HFF-Myc (cell line): Measurements from ENCODE around the gene SETBP1.

ENCODE experiments used
- DNase-seq: peaks from one replicate; pipeline ENCODE4 v3.0.0-alpha.2; 2011; ENCODE audit warnings: low read depth; ENCODE audit errors: extremely low read depth
- H3K4me3 ChIP-seq: replicated peaks from 2 replicates; pipeline ENCODE4 v1.5.1; 2011; ENCODE audit warnings: low read depth, mild to moderate bottlenecking, control low read depth, low read length
- CTCF ChIP-seq: IDR thresholded peaks from 2 replicates; pipeline ENCODE4 v1.5.1; 2012; ENCODE audit warnings: mild to moderate bottlenecking, low read depth, low read length, control low read depth; ENCODE audit errors: missing control alignments

The SETBP1 gene

DNA sequence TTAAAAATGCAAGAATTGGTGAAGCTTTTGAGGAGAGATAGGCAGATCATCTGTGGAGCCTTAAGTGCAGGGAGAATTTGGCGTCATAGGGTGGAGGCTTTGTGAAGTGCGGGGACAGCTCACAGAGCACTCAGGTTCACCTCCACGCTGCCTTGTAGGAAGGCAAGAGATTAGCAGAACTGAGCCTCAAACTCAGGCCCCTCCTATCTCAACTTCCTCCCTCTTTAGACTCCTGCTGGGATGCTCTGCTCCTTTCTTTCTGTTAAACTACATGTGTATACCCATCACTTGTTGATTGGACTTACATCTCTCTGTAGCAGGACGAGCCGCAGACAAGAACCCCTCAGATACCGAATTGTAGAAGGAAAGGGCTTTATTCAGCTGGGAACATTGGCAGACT lies 422.2 kb downstream of the SETBP1 start:
- TF ChIP-seq CTCF = no peak
- H3K4me3 ChIP-seq = no peak overlapping the region
- DNase-seq = no peak

DNA sequence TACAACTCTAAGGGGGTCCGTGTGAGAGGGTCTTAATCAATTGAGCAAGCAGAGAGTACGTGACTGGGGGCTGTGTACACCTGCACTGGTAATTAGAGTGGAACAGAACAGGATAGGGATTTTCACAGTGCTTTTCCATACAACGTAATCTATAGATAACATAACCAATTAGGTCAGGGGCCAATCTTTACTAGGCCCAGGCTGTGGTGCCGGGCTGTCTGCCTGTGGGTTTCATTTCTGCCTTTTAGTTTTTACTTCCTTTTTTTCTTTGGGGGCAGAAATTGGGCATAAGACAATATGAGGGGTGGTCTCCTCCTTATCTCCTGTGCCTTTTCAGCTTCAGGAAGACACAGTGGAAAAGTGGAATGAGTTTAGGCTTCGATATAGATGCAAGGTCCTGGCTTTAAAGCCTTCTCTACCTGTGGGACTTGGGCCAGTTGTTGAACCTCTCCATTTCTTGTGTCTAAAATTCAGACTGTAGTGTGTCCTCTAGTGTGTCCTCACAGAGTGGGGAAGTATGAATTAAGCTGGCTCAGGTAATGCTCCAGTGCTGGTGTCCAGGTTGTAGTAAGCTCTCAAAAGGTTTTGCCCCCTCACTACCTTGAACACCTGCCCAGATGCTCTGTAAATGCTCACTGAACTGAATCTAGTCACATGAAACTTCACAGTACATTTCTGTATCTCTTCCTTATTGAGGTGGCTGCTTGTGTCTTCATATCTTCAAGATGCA lies 422.8 kb downstream of the SETBP1 start:
- H3K4me3 ChIP-seq = no peak overlapping the region
- DNase-seq = no peak
- TF ChIP-seq CTCF = no peak

- no peak for TF ChIP-seq CTCF
- no peak overlapping the region for H3K4me3 ChIP-seq
- DNase-seq = no peak
These were observed 423.3 kb downstream of the SETBP1 start for GRCh38 chr18:45104049-45104395.

GRCh38 chr18:45106331-45106774 lies 425.7 kb downstream of the SETBP1 start:
- no peak overlapping the region for H3K4me3 ChIP-seq
- TF ChIP-seq CTCF = no peak
- peak; percentile 21 for DNase-seq

DNA sequence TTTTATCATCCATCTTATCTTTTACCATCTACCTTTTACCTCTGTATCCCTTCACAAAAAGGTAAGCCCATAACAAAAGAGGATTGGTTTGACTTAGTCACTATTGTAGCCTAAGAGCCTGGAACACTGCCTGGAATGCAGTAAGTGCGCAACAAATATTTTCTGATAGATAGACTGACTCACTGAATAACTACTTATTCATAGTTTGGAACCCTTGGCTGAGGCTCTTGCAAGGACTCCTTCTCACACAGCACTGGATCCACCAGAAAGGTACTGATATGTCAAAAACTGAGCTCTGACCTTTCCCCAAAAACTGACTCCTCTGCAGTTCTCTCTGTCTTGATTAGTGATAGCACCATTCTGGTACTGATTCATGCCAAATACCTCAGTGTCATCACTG lies 426.7 kb downstream of the SETBP1 start:
- TF ChIP-seq CTCF = no peak
- no peak overlapping the region for H3K4me3 ChIP-seq
- DNase-seq = no peak

DNA sequence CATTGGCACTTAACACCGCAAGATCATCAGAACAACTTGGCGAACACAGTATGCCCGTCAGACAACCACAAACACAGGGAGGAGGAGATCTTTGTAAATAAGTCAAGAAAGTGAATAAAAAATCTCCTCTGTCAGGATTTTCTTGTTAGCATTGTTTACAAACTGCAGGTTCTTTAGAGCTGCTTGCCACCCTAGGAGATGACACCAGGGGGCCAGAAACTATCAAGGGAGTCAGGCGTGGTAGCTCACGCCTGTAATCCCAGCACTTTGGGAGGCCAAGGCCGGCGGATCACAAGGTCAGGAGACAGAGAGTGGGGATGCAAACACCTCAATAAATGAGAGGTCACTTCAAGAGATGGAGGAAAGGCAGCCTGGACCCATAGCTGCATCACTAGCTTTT lies 428.1 kb downstream of the SETBP1 start:
- DNase-seq = no peak
- H3K4me3 ChIP-seq = no peak overlapping the region
- no peak for TF ChIP-seq CTCF

DNA sequence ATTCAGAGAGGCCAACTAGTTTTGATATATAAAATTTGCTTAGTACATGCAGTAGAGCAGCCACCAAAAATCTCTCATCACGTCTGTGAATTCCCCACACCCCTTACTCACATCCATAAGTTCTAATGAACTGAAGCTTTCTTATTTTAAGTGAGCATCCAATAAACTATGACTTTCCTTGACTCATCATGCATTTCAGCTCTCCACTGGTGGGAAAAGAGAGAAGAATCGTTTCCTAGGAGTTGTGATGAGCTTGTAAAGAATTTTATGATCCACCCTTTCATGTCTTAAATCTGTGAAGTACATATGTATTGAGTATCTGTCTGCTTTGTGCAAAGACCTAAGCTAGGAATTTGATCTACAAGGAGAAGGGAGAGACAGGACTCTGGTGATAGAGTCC lies 428.6 kb downstream of the SETBP1 start:
- no peak overlapping the region for H3K4me3 ChIP-seq
- DNase-seq = no peak
- TF ChIP-seq CTCF = no peak
